GM15510 (cell line): ENCODE data around the gene USH2A.

Source experiments
- POLR2A ChIP-seq: IDR thresholded peaks from 3 replicates; pipeline ENCODE4 v1.6.1; 2011; ENCODE audit warnings: borderline replicate concordance; ENCODE audit not compliant: insufficient read length; ENCODE audit errors: extremely low read depth

The USH2A gene

GRCh38 chr1:216331211-216331610 is 92.0 kb downstream of the USH2A start:
- no peak for TF ChIP-seq POLR2A

- TF ChIP-seq POLR2A, result no peak
These were observed 93.0 kb downstream of the USH2A start for GRCh38 chr1:216330262-216330661.

GRCh38 chr1:216325946-216326345 is 97.3 kb downstream of the USH2A start:
- no peak for TF ChIP-seq POLR2A

GRCh38 chr1:216325336-216325735 is 97.9 kb downstream of the USH2A start:
- no peak for TF ChIP-seq POLR2A

- TF ChIP-seq POLR2A, result no peak
These were observed 99.9 kb downstream of the USH2A start for GRCh38 chr1:216323344-216323743.

GRCh38 chr1:216314379-216315095 is 108.7 kb downstream of the USH2A start:
- no peak for TF ChIP-seq POLR2A

- TF ChIP-seq POLR2A, result no peak
These were observed 112.5 kb downstream of the USH2A start for GRCh38 chr1:216310776-216311175.

- TF ChIP-seq POLR2A, result no peak
These were observed 116.4 kb downstream of the USH2A start for GRCh38 chr1:216306830-216307229.

- no peak for TF ChIP-seq POLR2A
These were observed 119.6 kb downstream of the USH2A start for GRCh38 chr1:216303690-216304089.

GRCh38 chr1:216293683-216294082 is 129.6 kb downstream of the USH2A start:
- no peak for TF ChIP-seq POLR2A

GRCh38 chr1:216290074-216290473 is 133.2 kb downstream of the USH2A start:
- TF ChIP-seq POLR2A, result no peak

GRCh38 chr1:216285052-216285451 is 138.2 kb downstream of the USH2A start:
- TF ChIP-seq POLR2A, result no peak

GRCh38 chr1:216281757-216282156 is 141.5 kb downstream of the USH2A start:
- TF ChIP-seq POLR2A, result no peak

- no peak for TF ChIP-seq POLR2A
These were observed 153.0 kb downstream of the USH2A start for GRCh38 chr1:216270086-216270773.

GRCh38 chr1:216261631-216262030 is 161.6 kb downstream of the USH2A start:
- TF ChIP-seq POLR2A, result no peak

- no peak for TF ChIP-seq POLR2A
These were observed 164.4 kb downstream of the USH2A start for GRCh38 chr1:216258856-216259255.

GRCh38 chr1:216258386-216258785 is 164.9 kb downstream of the USH2A start:
- no peak for TF ChIP-seq POLR2A

GRCh38 chr1:216250861-216251260 is 172.4 kb downstream of the USH2A start:
- no peak for TF ChIP-seq POLR2A
